HEK293 (cell line): ENCODE measurements around the gene ARL13B.

Source experiments
- HOXA7 ChIP-seq: sonication (generic); formaldehyde crosslinking; IDR thresholded peaks from 2 replicates; pipeline ENCODE4 v1.8.1; 2022; ENCODE audit warnings: missing genetic modification reagents, borderline replicate concordance
- MYNN ChIP-seq: fragments of 450-650 bp; formaldehyde crosslinking; IDR thresholded peaks from 2 replicates; pipeline ENCODE4 v1.5.1; 2016; ENCODE audit warnings: missing biosample characterization, missing genetic modification characterization, borderline replicate concordance
- TCF7L2 ChIP-seq: IDR thresholded peaks from 2 replicates; pipeline ENCODE4 v1.6.1; 2011; ENCODE audit warnings: low read depth, mild to moderate bottlenecking, inconsistent platforms, low read length, moderate library complexity, borderline replicate concordance
- ZNF10 ChIP-seq: fragments of 450-650 bp; formaldehyde crosslinking; IDR thresholded peaks from 2 replicates; pipeline ENCODE4 v1.5.1; 2017; ENCODE audit warnings: missing biosample characterization, missing genetic modification characterization
- ZNF121 ChIP-seq: fragments of 450-650 bp; formaldehyde crosslinking; IDR thresholded peaks from 2 replicates; pipeline ENCODE4 v1.5.1; 2016; ENCODE audit warnings: missing biosample characterization, missing genetic modification characterization
- ZNF423 ChIP-seq: fragments of 450-650 bp; formaldehyde crosslinking; IDR thresholded peaks from 2 replicates; pipeline ENCODE4 v1.5.1; 2016; ENCODE audit warnings: missing biosample characterization, missing genetic modification characterization
- ZNF626 ChIP-seq: fragments of 450-650 bp; sonication (Bioruptor Pico); formaldehyde crosslinking; IDR thresholded peaks from 2 replicates; pipeline ENCODE4 v1.5.1; 2018; ENCODE audit warnings: missing biosample characterization, missing genetic modification characterization, inconsistent platforms
- ZSCAN23 ChIP-seq: fragments of 450-650 bp; formaldehyde crosslinking; IDR thresholded peaks from 2 replicates; pipeline ENCODE4 v1.5.1; 2016; ENCODE audit warnings: missing biosample characterization, missing genetic modification characterization
- TF ChIP-seq, protein P1 (sequence below): fragments of 450-650 bp; formaldehyde crosslinking; IDR thresholded peaks from 2 replicates; pipeline ENCODE4 v1.5.1; 2016; ENCODE audit warnings: missing biosample characterization, missing genetic modification characterization
- TF ChIP-seq, protein P2 (sequence below): fragments of 450-650 bp; formaldehyde crosslinking; IDR thresholded peaks from 2 replicates; pipeline ENCODE4 v1.5.1; 2016; ENCODE audit warnings: missing biosample characterization, missing genetic modification characterization
- TF ChIP-seq, protein P3 (sequence below): fragments of 450-650 bp; formaldehyde crosslinking; IDR thresholded peaks from 2 replicates; pipeline ENCODE4 v1.5.1; 2016; ENCODE audit warnings: missing biosample characterization, missing genetic modification characterization, borderline replicate concordance

- TF ChIP-seq TCF7L2 = no peak
- TF ChIP-seq, protein P1, sequence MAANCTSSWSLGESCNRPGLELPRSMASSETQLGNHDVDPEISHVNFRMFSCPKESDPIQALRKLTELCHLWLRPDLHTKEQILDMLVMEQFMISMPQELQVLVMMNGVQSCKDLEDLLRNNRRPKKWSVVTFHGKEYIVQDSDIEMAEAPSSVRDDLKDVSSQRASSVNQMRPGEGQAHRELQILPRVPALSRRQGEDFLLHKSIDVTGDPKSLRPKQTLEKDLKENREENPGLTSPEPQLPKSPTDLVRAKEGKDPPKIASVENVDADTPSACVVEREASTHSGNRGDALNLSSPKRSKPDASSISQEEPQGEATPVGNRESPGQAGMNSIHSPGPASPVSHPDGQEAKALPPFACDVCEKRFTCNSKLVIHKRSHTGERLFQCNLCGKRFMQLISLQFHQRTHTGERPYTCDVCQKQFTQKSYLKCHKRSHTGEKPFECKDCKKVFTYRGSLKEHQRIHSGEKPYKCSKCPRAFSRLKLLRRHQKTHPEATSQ = no peak
- TF ChIP-seq ZNF121 (tag by site-specific recombination) = no peak
- TF ChIP-seq, protein P2, sequence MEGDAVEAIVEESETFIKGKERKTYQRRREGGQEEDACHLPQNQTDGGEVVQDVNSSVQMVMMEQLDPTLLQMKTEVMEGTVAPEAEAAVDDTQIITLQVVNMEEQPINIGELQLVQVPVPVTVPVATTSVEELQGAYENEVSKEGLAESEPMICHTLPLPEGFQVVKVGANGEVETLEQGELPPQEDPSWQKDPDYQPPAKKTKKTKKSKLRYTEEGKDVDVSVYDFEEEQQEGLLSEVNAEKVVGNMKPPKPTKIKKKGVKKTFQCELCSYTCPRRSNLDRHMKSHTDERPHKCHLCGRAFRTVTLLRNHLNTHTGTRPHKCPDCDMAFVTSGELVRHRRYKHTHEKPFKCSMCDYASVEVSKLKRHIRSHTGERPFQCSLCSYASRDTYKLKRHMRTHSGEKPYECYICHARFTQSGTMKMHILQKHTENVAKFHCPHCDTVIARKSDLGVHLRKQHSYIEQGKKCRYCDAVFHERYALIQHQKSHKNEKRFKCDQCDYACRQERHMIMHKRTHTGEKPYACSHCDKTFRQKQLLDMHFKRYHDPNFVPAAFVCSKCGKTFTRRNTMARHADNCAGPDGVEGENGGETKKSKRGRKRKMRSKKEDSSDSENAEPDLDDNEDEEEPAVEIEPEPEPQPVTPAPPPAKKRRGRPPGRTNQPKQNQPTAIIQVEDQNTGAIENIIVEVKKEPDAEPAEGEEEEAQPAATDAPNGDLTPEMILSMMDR (tag by site-specific recombination) = no peak
- no peak for TF ChIP-seq ZNF423
- TF ChIP-seq ZSCAN23 (tag by site-specific recombination) = no peak
- TF ChIP-seq ZNF626 (tag by site-specific recombination) = no peak
- no peak for TF ChIP-seq HOXA7 (CRISPR knock-in tag)
- no peak for TF ChIP-seq MYNN
- TF ChIP-seq, protein P3, sequence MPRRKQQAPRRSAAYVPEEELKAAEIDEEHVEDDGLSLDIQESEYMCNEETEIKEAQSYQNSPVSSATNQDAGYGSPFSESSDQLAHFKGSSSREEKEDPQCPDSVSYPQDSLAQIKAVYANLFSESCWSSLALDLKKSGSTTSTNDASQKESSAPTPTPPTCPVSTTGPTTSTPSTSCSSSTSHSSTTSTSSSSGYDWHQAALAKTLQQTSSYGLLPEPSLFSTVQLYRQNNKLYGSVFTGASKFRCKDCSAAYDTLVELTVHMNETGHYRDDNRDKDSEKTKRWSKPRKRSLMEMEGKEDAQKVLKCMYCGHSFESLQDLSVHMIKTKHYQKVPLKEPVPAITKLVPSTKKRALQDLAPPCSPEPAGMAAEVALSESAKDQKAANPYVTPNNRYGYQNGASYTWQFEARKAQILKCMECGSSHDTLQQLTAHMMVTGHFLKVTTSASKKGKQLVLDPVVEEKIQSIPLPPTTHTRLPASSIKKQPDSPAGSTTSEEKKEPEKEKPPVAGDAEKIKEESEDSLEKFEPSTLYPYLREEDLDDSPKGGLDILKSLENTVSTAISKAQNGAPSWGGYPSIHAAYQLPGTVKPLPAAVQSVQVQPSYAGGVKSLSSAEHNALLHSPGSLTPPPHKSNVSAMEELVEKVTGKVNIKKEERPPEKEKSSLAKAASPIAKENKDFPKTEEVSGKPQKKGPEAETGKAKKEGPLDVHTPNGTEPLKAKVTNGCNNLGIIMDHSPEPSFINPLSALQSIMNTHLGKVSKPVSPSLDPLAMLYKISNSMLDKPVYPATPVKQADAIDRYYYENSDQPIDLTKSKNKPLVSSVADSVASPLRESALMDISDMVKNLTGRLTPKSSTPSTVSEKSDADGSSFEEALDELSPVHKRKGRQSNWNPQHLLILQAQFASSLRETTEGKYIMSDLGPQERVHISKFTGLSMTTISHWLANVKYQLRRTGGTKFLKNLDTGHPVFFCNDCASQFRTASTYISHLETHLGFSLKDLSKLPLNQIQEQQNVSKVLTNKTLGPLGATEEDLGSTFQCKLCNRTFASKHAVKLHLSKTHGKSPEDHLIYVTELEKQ (tag by site-specific recombination) = no peak
- TF ChIP-seq ZNF10 (tag by site-specific recombination) = no peak
Measured at GRCh38 chr3:93969443-93969842, 10.5 kb upstream of the ARL13B start.
